Measurements from ENCODE around the gene ASPHD2.
"Not testable (repeated sequence)": the region's sequence is repeated elsewhere in the genome, so short reads cannot be mapped to it uniquely, and the experiment has no call there.

ASPHD2 gene

DNA sequence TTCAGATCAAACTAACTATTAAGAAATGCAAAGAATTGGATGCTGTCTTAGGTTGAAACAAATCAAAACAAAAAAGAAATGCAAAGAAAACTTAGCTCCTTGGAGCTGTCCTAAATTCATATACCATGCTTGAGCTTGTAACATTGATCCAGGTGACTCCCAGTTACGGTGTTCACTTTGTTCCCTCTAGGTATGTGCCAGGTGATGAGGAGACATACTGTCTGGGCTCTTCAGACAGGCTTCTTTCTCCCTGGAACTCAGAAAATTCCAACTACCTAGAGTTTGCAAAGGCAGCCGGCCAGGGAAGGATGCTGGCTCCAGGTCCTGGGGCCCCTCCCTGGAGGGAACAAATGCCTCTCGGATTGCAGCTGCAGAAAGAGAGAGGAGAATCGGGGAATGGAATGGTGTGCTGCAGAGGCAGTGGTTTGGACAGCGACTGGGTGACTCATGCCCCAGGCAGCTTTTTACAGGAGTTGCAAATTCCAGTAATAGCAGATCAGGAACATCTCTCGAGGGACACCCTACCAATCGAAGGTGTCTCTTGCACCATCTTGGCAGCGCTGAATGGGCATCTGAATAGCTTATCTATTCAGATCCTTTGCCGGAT is 12.3 kb upstream of the ASPHD2 start:
- DNase-seq (ENCODE audit: low spot score), result no peak

DNA sequence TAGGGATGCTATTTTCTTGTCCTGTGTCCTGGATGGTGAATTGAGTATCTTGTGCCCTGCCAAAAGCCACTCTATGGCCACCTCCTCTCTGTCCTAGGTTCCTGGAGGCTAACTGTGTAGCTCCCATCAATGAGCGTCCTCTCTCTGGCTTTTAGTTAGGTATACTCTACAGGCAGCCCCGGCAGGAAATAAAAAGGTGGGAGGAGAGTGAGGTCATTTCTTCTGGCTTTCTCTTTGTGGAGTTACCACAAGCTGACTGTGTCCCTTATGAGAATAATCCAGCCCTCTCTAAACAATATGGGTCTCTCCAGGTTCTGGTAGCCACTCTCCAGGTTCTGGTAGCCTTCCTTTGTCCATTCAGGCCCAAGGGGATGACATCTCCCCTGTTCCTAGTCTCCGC is 11.7 kb upstream of the ASPHD2 start:
- no peak for DNase-seq (ENCODE audit: low spot score)

DNA sequence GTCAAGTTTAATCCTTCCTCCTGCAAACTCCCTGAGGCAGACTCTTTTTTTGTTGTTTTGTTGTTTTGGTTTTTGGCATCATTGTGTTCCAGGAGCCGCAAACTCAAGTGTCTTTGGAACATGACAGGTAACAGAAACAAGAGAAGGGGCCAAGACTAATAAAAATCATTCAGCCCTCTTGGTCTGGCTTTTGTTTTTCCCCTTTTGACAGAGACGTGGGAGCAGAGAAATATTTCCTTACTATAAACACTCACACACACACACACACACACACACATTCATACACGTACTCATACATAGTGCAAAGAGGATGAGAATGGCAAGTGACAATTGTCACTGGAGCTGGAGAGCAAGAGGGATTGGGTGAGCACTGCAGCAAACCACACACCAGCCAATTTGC is 10.4 kb upstream of the ASPHD2 start:
- no peak for DNase-seq (ENCODE audit: low spot score)

DNA sequence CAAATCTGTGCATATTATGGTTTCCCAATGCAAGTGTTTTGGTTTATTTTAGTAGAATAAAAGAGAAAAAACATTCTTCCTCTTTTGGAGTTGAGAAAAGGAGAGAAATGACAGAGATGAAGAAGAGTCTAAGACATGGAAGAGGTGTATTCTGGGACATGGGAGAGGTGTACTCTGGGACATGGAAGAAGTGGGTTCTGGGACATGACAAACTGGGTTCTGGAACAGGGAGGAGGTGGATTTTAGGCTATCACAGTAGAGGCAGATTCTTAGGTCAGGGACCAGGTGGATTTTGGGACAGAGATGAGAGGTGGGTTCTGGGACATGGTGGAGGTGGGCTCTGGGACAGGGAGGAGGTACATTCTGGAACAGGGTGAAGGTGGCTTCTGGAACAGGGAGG is 2.1 kb upstream of the ASPHD2 start:
- DNase-seq (ENCODE audit: low spot score), result no peak

DNA sequence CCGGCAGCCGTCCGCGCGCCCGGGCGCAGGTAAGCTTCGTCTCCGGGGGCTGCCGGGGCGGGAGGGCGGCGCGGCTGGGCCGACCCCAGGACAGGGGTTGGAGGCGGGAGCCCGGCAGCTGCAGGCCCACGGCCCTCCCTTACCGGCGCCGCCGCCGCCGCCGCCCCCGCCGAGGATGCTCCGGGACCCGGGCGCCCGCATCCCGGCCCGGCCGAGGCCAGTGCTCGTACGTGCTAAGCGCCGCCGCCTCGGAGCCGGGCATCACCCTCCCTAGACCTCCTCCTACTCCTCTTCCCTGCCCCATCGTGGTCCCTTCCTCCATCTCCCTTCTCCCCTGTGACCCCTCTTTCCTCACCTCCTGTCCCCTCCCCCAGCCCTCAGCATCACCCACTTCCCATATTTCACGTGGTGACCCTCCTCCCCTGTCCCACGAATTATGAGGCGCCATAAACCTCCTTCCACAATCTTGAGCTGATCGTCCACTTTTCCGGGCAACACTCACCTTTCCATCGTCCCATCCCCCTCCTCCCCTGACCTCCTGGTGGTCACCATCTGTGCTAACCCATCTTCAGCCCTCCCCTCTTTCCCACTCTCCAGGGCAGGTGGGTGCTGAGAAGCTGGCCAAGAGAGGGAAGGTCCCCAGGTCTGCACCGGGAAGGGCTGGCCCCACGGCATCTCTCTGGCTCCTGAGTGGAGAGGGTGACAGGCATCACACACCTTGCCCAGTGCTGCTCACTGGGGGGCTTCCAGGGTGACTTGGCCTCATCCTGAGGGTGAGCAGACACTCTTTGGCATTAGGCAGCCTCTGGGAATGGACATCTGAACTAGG is 612 bp downstream of the ASPHD2 start:
- no peak for DNase-seq (ENCODE audit: low spot score)

DNA sequence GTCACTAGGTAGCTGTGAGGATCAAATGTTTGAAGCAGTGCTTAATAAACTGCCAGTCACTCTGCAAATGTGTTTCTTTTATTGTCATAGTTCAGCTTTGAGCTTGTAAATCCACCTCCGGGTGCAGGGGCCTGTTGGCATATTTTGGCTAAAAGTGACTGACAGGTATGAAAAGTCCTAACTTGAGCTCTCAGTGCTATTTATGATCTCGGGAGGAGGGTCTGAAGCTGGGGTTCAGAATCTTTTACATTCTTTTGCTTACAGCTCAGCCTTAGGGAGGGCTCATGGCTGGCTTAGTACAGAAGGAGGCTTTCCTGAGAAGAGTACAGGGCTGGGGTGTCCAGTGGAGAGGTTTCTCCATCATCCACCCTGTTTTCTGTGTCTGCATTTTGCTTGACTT is 1.5 kb downstream of the ASPHD2 start:
- DNase-seq (ENCODE audit: low spot score), result no peak

DNA sequence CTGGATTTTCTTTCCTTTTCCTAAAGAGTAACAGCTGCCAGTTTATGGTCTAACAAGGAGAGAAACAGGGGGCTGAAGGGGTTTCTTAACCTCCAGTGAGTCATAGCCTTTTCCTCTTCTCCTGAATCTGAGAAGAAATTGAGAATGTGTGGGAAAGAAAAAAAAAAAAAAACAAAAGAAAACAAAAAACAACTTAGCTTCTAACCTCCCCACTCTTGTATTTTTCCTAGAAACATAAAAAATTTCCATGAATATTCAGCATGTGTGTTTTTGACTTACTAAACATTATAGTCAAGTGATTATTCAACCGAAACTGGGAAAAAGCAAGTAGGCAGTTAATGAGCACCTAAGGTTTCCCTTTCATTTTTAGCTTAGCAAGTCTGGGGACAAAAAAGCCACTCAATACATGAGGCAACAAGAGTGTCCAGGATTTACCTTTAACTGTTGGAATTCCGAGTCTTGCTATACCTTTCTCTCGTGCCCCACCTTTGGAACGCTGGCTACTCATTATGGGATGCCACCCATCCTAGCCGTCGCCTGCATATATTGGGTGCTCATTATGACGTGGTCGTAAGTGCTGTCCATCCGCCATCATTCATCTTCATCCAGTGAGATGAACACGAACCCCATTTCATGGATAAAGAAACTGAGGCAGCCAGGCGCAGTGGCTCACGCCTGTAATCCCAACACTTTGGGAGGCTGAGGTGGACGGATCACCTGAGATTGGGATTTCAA is 2.4 kb downstream of the ASPHD2 start:
- peak; percentile 20 for DNase-seq (ENCODE audit: low spot score)

DNA sequence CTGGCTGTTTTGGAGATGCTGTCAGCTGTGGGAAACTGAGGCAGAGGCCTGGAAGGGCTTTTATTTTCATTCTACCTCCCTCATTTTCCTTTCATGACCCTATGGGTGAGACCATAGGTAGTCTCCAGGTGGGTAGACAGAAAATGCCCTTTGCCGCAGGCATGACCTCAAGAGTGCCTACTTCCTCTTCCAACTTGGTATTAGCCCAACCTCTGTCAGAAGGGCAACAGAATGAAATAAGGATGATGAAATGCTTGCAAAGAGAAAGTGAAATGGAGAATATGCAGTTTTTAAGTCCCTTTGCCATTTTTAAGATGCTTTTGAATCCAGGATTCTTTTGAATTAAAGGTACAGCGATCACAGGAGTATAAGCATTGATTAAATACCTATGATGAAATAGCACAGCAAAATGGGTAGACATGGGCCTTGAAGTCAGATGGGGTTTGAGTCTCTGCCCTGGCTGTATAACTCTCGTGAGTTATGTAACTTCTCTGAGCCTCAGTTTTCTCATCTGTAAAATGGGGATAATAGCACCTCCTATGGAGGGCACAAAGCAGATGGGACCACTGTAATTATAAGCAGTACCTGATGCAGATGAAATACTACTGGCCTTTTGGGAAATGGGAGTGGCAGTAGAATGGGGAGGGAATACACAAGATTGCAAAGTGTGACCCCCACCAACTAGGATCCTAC is 3.7 kb downstream of the ASPHD2 start:
- no peak for DNase-seq (ENCODE audit: low spot score)

DNA sequence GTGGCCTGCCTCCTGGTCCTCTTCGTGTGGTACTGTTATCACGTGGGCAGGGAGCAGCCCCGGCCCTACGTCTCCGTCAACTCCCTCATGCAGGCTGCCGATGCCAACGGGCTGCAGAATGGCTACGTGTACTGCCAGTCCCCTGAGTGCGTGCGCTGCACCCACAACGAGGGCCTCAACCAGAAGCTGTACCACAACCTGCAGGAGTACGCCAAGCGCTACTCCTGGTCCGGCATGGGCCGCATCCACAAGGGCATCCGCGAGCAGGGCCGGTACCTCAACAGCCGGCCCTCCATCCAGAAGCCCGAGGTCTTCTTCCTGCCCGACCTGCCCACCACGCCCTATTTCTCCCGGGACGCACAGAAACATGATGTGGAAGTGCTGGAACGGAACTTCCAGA is 4.7 kb downstream of the ASPHD2 start:
- DNase-seq (ENCODE audit: low spot score), result no peak

DNA sequence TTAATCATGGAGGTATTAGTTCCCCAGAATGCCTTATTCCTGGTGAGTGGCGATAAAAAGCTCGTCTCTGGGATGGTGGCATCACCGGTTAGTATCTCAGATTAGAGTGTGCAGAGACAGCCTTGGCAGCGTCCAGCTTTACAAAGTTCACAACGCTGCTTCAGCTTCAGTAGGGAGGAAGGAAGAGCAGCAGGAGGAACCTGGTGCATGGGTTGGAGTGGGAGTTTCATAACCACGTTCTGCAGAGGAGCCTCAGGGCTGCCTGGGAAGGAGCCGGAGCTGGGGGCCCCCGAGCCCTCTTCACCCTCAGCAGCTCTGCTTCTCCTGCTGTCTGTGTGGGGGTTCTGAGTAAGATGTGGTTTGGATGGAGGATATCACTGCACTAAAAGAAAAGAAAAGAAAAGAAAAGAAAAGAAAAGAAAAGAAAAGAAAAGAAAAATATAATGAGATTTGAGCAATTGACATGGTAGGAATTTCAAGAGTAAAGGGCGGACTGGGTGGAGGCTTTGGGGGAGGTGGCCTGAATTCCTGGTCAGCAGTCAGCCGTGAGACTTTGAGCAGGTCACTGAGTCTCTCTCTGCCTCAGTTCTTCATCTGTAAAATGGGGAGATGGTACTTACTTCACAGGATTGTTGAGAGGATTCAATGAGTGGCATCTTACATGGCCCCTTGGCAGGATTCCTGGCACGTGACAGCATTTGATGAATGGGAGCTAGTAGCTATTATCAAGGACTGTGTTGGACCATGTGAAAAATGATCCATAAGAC is 6.5 kb downstream of the ASPHD2 start:
- DNase-seq (ENCODE audit: low spot score), result no peak

DNA sequence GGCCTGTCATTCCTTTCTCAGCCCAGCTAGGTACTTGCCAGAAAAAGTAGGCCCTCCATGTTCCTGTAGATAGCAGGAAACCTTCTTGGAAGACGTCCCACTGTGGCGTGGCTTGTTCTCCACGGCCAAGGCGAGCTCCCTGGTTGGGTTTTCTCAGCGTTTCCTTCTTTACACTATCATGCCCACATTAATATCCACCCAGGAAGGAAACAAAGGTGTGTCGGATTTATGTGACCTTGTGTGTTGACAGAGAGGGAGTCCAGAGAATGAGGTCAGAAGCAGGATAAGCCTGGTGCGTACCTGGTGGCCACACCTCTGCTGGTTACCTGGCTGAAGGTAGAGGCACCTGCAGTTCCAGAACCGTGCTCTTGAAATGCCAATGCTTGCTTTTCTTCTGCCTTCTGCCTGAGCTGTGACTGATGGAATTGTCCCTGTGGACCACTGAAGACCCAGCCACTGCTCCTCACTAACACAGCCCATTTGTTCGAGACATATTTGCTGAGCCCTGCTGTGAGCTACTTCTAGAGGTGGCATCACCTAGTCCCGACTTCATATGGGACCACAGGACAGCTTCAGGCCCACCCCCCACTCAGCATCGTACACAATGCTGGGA is 7.9 kb downstream of the ASPHD2 start:
- DNase-seq (ENCODE audit: low spot score), result no peak

DNA sequence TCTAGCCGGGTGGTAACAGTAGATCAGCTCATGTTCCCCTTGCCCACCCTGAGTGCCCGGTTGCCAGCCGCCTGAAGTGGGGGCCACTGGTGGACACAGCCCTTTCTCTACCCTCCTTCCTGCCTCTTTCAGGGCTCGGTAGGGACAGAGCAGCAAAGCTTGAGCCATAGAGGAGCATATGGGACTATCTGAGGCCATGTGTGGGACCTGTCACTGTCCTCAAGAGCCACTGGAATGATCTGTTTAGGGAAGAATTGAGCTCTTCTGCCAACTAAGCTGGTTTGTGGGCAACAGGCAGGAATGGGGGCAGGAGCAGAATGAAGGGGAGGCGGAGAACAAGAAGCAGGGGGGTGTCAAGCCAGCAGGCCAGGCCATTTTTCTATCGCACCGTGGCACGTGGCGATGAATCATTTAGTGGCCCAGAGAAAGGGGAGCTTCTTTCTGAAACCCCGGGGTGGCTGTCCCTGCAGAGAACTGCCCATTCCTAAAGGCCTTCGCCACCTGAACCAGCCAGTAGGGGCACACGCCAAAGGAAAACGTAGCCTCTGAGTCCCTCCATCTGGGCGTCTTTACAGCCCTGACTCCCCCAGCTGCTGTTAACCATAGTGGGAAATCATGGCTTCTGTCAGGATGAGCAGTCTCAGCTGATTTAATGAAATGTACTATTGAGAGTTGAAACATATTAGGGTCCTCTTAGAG is 8.8 kb downstream of the ASPHD2 start:
- DNase-seq (ENCODE audit: low spot score), result no peak

DNA sequence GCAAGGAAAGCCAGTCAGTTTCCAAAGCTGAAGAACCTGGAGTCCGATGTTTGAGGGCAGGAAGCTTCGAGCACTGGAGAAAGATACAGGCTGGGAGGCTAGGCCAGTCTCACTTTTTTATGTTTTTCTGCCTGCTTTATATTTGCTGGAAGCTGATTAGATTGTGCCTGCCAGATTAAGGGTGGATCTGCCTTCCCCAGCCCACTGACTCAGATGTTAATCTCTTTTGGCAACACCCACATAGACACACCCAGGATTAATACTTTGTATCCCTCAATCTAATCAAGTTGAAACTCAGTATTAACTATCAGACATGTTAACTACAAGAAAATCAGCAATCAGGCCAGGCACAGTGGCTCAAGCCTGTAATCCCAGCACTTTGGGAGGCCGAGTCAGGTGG is 9.7 kb downstream of the ASPHD2 start:
- DNase-seq (ENCODE audit: low spot score), result not testable (repeated sequence)

DNA sequence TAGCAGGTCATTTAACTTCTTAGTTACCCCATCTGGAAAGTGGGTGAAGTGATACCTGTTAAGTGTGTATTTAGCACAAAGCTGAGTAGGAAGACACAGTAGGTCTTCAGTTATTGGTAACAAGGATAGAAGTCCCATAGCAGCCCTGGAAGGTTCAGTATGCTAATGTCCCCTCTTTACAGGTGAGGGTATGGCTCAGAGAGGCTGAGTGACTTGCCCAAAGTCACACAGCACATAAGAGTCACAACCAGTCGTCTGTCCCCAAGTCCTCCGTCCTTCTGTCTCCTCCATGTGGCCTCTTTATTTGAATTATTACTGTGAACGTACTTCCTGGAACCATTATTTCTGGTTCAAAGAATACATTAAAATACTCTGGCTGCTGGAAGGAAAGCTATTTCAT is 10.5 kb downstream of the ASPHD2 start:
- no peak for DNase-seq (ENCODE audit: low spot score)

DNA sequence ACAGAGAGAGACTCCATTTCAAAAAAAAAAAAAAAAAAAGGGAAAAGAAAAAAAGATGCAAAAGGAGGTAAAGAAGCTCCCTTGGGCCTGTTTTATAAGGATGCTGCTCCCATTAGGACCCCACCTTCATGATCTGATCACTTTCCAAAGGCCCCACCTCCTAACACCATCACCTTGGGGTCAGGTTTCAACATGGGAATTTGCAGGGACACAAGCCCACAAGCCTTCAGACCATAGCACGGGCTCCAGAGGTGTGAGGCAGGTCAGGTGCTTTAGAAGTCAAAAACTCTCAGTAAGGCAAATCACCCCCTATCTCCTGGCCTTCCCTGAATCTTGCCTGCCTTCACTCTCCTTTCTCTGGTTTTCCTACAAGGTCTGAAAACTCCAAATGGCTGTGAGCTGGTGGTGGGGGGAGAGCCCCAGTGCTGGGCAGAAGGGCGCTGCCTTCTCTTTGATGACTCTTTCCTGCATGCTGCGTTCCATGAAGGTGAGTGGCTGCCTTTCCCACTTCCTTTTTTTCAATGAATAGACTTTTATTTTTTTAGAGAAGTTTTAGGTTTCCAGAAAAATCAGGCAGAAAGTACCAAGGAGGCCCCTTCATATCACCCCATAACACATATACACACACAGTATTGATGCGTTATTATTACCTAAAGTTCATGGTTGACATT is 13.2 kb downstream of the ASPHD2 start:
- no peak for DNase-seq (ENCODE audit: low spot score)

DNA sequence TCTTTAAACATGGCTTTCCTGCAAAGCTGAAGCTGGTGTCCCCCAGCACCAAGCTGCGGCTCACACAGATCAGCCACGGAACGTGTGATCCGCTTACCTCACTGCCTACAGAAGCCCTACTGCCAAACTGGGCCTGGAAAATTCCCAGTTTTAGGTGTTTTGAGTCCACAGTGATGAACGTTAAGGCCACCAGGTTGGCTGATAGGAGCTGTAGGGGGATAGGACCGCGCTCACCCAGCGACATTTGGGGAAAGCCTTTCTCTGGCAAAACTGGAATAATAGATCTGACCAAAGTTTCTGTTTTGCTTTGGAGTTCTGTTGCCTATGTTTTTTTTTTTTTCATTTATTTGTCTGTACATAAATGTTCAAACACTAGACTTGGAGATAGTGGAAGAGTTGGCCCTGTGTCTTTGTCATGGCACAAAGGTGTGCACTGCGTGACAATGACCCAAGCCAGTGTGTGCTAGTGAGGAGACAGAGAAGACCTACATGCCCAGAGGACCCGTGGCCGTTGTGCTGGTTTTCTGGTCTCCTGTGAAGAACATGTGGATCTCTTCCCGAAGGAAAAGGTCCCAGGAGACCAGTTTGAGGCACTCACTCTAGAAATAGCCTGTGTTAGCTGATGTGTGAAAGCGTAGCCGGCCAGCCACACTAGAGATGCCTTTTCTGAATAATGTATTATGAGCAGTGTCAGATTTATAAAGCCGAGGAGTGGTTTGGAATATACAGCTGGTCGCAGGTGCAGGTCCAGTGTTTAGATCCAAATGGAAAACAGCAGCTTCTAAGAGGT is 15.0 kb downstream of the ASPHD2 start:
- DNase-seq (ENCODE audit: low spot score), result no peak

DNA sequence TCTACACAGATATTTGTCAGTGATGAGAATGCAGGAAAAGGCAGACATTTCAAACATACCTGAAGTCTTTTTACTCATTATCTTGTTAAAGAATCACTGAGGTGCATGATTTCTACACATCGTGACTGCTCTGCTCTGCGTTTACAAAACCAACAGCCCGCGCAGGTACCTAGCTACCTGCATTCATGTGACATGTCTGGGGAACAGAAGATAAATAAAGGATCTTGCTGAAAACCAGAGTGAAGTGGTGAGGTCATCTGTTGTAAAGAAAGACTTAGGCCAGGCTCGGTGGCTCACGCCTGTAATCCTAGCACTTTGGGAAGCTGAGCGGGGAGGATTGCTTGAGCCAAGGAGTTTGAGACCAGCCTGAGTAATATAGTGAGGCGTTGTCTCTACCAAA is 15.7 kb downstream of the ASPHD2 start:
- no peak for DNase-seq (ENCODE audit: low spot score)

DNA sequence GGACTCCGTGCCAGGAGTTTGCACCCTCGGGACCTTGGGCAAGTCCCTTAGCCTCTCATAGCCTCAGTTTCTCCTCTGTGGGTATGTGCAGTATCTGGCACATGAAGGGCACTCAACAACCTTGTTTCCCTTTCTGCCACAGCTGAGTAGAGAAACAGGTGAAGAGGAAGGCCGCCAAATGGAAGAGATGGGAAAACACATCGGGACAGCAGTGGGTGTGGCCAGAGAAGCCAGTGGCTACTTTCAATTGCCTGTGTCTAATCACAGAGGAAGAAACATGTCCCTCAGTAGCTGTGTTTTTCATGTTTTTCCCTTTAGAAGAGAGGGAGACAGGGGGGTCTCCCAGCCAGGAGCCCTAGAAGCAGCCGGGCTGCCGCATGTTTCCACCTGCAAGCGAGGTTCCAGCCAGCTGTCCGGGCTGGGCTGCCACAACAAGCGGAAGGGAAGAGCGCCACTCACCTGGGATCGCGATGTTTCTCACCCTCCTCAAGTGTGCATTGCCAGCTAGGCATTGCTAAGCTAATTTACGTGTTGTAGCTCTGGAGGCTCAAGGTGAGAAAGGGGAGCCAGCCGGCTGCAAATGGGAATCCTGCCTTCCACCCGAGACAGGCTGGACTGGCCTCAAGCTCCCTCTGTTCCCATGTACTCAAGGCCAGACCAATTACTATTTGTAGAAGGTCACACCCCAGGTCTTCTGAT is 16.7 kb downstream of the ASPHD2 start:
- no peak for DNase-seq (ENCODE audit: low spot score)

Measured in CD4-positive, alpha-beta T cell treated with Interleukin-15 for 4 hours (primary cell).